Measurements from ENCODE around the gene RERG.
"Not testable (repeated sequence)": the region's sequence is repeated elsewhere in the genome, so short reads cannot be mapped to it uniquely, and the experiment has no call there.

RERG gene

DNA sequence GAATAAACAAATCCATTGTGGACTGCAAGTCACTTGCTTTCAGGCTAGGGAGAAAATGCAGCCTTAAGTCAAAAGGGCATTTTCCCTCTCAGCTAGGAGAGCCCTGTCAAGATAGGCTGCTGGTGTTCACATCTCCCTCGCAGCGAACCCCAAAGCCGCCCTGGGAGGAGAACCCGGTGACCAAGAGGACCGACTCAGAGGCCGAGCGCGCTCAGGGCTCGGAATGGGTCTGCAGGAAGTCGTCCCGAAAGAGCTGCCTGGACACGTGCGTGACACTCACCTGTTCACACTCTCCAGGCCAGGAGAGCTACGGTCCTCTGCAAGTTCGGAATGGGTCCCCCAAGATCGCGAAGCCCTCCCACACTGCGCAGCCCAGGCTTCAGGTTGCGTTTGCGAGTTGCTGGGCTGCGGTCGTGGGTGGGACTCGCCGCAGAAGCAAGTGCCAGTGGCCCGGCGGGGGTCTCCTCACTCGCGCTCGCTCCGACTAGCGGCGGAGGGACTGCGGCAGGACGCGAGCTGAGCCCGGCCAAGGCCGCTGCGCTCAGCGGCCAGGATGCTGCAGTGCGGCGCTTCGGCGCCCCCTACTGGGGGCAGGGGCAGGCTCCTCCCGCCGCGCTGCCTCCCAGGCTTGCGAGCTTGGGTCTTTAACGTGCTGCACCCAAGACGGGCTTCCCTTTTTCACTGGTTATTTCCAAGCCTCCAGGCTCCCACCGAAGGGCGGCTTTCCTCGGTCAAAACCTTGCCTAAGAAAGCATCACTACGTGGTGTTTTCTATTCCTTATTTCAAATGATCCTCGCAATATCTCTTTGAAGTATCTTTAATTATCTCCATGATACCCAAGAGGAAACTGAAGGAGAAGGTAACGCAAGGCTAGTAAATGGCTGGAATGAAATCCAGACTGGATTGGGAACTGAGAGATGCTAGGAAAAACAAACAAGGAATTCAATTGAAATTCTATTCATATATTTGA is at the start of gene RERG:
Gene RERG (minus strand): TSS at position 503 of the 971 bp plus-strand sequence. CDS start 3,928 bp downstream, outside the sequence.
- peak; percentile 83 for DNase-seq

DNA sequence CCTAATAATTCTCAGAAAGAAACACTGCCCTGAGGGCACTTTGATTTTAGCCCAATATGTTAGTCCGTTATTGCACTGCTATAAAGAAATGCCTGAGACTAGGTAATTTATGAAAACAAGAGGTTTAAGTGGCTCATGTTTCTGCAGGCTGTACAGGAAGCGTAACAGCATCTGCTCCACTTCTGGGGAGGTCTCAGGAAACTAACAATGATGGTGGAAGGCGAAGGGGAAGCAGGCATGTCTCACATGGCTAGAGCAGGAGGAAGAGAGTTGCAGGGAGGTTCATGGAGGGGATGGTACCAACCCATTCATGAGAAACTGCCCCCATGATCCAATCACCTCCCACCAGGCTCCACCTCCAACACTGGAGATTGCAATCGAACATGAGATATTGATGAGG is 49.4 kb upstream of the RERG start:
- no peak for DNase-seq

- peak; percentile 38 for DNase-seq
Measured at GRCh38 chr12:15268927-15269552, 47.8 kb upstream of the RERG start.

DNA sequence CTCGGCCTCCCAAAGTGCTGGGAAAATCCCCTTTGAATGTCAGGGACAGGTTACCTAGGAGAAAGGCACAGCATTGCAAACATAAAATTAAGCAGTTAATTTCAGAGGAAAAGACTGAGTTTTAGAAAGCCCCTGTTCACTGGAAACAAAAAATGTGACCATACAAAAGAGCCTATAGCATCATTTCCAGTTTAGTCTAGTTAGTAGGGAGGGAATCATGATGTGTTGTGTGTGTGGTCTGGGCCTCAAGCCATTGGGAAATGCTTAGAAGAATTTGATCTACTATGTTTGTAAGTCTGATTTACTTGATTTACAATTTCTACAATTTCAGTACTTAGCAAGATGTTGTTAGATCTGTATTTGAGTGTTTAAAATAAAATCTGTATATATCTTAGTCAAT is 47.1 kb upstream of the RERG start:
- no peak for DNase-seq

GRCh38 chr12:15265875-15266274 is 44.7 kb upstream of the RERG start:
- DNase-seq = no peak

DNA sequence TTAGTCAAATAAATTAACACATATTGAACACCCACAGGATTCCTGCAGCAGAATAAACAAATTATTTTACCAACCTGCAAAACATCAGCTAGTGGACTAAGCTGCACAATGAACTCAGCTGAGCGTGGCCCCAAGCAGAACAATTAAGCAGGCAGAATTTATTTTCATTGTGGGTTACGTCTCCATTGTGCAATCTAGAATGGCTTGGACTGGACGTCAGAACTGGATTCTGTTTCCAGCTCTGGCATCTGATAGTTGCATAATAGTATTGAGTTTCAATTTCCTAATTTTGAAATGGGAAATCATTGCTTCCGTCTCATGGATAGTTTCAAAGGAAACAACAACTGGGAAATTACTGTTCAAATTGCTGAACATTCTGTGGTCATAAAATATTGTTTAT is 35.5 kb upstream of the RERG start:
- DNase-seq = no peak

DNA sequence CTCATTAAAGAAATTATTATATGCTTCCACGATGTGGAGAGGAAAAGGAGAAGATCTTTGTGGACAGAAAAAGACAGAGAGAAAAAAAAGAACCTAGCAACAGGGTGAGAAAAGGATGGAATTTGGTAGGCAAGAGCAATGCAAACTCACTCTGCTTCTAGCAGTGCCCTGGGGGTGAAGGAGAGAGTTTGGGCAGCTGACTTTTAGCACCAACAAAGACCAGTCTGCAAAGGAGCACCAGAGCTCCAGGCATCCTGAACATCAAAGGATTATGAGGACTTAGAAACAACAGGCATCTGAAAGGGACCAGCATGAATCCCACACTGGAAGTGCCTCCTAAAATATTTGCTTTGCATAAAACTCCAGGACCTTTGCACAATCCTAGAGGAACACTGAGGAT is 32.8 kb upstream of the RERG start:
- DNase-seq = no peak

DNA sequence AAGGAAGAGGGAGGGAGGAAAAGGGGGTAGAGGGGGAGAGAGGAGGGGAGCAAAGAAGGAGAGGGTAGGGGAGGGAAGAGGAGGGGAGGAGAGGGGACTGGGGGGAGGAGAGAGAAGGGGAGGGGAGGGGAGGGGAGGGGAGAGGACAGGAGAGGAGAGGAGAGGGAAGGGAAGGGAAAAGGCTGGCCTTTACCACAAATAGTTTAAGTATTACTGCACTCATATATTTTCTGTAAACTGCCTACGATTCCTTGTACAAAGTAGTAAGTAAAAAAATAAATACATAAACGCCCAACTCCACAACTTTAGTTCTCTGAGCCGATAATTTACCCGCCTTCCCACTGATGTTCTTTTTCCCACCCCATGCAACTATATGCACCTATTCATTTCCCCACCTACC is 23.7 kb upstream of the RERG start:
- DNase-seq = no peak

DNA sequence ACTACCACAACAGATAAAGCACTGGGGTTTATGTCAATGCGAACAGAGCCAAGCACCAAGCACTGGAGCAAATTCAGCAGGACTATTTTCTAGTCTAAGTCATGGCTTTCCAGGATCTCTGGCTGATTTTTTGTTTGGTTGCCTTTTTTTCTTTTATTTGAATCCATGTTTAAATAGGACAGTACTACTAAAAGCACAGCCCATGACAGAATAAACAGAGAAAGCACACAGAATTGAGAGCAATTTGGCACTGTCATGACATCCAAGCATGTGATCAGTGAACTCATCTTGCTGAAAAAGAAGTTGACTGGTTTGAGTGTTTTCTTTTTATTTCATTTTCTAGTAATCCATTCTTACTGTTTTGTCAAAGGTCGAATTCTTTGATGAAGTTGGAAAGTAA is 23.1 kb upstream of the RERG start:
- no peak for DNase-seq

GRCh38 chr12:15243102-15243501 is 21.9 kb upstream of the RERG start:
- DNase-seq = no peak

DNA sequence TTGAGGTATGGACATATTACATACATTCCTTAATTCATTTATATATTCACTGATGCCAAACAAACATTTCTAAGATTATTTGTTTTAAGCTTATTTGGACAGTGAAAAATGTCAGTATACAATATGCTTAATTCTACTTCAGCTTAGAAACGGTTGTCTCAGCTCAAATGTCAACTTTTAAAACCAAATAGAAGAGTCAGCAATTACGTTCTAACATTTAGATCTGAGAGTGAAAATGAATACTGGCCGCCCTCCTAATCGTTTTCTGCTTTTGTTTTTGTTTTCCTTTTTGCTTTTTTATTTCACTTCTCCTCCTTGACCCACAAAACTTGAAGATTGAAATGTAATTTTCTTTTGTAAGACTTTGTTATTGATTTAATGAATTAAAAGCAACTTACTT is 19.7 kb upstream of the RERG start:
- no peak for DNase-seq

GRCh38 chr12:15234508-15234907 is 13.3 kb upstream of the RERG start:
- no peak for DNase-seq

- DNase-seq = no peak
Measured at GRCh38 chr12:15234011-15234410, 12.8 kb upstream of the RERG start.

- no peak for DNase-seq
Measured at GRCh38 chr12:15232959-15233358, 11.7 kb upstream of the RERG start.

- DNase-seq = no peak
Measured at GRCh38 chr12:15231493-15231892, 10.3 kb upstream of the RERG start.

DNA sequence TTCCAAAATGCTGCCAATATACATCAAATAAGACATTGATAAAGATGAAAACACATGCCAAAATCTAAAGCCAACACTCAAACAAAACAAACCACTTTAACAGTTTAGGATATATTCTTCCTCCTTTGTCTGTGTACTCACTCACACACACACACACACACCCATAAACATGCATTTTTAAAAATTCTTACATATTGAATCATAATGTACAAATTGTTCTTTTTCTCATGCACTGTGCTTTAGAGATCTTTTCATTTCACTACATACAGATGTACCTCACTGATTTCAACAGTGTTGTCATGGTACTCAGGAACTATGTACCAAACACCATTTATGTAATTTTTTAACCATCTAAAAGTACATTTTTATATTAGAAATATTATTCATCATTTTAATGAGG is 9.5 kb upstream of the RERG start:
- no peak for DNase-seq

DNA sequence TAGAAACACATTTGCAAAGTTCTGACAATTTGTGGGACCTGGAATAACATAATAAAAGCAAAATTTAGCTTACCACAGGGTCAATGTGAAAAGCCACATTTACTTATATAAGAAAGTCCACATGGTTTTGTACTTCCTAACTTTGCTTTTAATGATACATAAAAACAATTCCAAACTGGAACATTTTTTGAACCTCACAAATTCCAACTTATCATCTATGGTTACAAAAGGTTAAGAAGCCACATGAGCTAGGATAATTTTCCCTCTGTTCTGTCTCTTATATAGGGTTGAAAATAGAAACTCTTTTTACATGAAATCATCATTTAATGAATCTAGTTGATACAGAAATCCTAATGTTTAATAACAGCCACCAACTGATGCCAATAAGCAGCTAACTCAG is 8.9 kb upstream of the RERG start:
- DNase-seq = no peak

- DNase-seq = peak; percentile 21
Measured at GRCh38 chr12:15227004-15227679, 5.9 kb upstream of the RERG start.

GRCh38 chr12:15225863-15226218 is 4.6 kb upstream of the RERG start:
- not testable (repeated sequence) for DNase-seq

- no peak for DNase-seq
Measured at GRCh38 chr12:15225136-15225862, 4.1 kb upstream of the RERG start.

GRCh38 chr12:15222219-15222618 is 1.0 kb upstream of the RERG start:
- DNase-seq = no peak

- no peak for DNase-seq
Measured at GRCh38 chr12:15220451-15220850, 766 bp downstream of the RERG start.

DNA sequence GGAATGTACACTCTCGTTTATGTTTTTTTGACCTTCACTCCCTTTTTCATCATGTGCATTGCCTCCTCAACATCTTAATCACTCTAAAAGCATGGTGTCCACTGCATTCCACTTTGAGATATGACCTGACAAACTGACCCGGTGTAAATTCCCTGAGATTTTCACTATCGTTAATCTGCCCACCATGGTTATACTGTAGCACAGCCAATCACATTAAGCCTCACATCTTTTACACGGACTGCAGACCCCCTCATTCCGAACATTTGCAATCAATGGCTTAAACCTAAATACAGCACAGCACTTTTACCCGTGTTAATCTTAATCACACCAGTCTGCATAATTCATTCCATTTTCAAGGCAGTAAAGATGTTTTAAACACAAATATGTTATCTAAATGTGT is 2.4 kb downstream of the RERG start:
- no peak for DNase-seq

All from CD4-positive, alpha-beta T cell treated with Interleukin-6 for 4 hours (primary cell).